Epithelial cell of esophagus (primary cell): ENCODE results near the gene FITM1.

Source experiments
- DNase-seq: peaks from one replicate; pipeline ENCODE4 v3.0.0; 2010; ENCODE audit warnings: low read depth
- H3K4me3 ChIP-seq: 2 replicates; pipeline ENCODE4 v1.5.1; 2011; ENCODE audit warnings: mild to moderate bottlenecking, low read length, control low read depth
- CTCF ChIP-seq: IDR thresholded peaks from 2 replicates; pipeline ENCODE4 v1.5.1; 2011; ENCODE audit warnings: low read depth, mild to moderate bottlenecking, low read length, control low read depth, inconsistent platforms; ENCODE audit not compliant: insufficient read depth; ENCODE audit errors: missing control alignments

FITM1 gene

GRCh38 chr14:24113801-24114531 is 16.5 kb upstream of the FITM1 start:
- no peak for TF ChIP-seq CTCF
- DNase-seq: peak; percentile 88
- peak overlapping the region; percentile 92 for H3K4me3 ChIP-seq

GRCh38 chr14:24114532-24115421 is 15.7 kb upstream of the FITM1 start, which contains the start of the genes DCAF11 and NRL:
DCAF11 (plus strand) TSS chr14:24114777; CDS start chr14:24115595, 818 bp downstream.
NRL (minus strand) TSS chr14:24114949; CDS start chr14:24082848, 32,101 bp downstream.
- peak within 1 kb of the TSS; percentile 92 for H3K4me3 ChIP-seq
- DNase-seq: peak; percentile 100
- TF ChIP-seq CTCF: no peak

GRCh38 chr14:24115422-24116127 is 14.9 kb upstream of the FITM1 start:
- no peak for DNase-seq
- no peak for TF ChIP-seq CTCF
- peak overlapping the region; percentile 92 for H3K4me3 ChIP-seq

- H3K4me3 ChIP-seq: peak overlapping the region; percentile 92
- TF ChIP-seq CTCF: no peak
- DNase-seq: no peak
Measured at GRCh38 chr14:24116128-24116814, 14.2 kb upstream of the FITM1 start.

GRCh38 chr14:24117179-24117578 is 13.3 kb upstream of the FITM1 start:
- H3K4me3 ChIP-seq: no peak overlapping the region
- no peak for TF ChIP-seq CTCF
- no peak for DNase-seq

- no peak for DNase-seq
- H3K4me3 ChIP-seq: no peak overlapping the region
- no peak for TF ChIP-seq CTCF
Measured at GRCh38 chr14:24119691-24120090, 10.8 kb upstream of the FITM1 start.
